SK-N-SH treated with all-trans-retinoic acid at 6 μM for 48 hours (cell line): ENCODE data around the gene PRICKLE1.

Experiments used
- ATAC-seq: fragments of 200-7000 bp; cut with Tn5 transposase; 3 replicates; pipeline ENCODE4 v1.9.1; 2020; ENCODE audit warnings: mild to moderate bottlenecking, moderate library complexity
- BACH2 ChIP-seq: fragments of 250-450 bp; sonication (Bioruptor Pico); IDR thresholded peaks from 2 replicates; pipeline ENCODE4 v1.9.0; 2021; ENCODE audit warnings: mild to moderate bottlenecking, borderline replicate concordance
- CREB5 ChIP-seq: fragments of 250-450 bp; sonication (Bioruptor Pico); IDR thresholded peaks from 2 replicates; pipeline ENCODE4 v1.5.1; 2020; ENCODE audit warnings: low read depth, mild to moderate bottlenecking, moderate library complexity
- CSDC2 ChIP-seq: fragments of 250-450 bp; sonication (Bioruptor Pico); IDR thresholded peaks from 2 replicates; pipeline ENCODE4 v1.5.0; 2020; ENCODE audit warnings: mild to moderate bottlenecking, moderate library complexity
- CSRNP3 ChIP-seq: fragments of 250-450 bp; sonication (Bioruptor Pico); IDR thresholded peaks from 2 replicates; pipeline ENCODE4 v1.5.1; 2021; ENCODE audit warnings: mild to moderate bottlenecking, moderate library complexity
- ESRRG ChIP-seq: fragments of 250-450 bp; sonication (Bioruptor Pico); IDR thresholded peaks from 2 replicates; pipeline ENCODE4 v1.6.1; 2021; ENCODE audit warnings: mild to moderate bottlenecking
- GLIS3 ChIP-seq: fragments of 250-450 bp; sonication (Bioruptor Pico); IDR thresholded peaks from 2 replicates; pipeline ENCODE4 v1.5.0; 2020; ENCODE audit warnings: mild to moderate bottlenecking, moderate library complexity
- ISL1 ChIP-seq: fragments of 250-450 bp; sonication (Bioruptor Pico); IDR thresholded peaks from 2 replicates; pipeline ENCODE4 v2.1.2; 2022; ENCODE audit warnings: mild to moderate bottlenecking, moderate library complexity
- OSR1 ChIP-seq: fragments of 250-450 bp; sonication (Bioruptor Pico); IDR thresholded peaks from 2 replicates; pipeline ENCODE4 v1.8.0; 2022; ENCODE audit warnings: moderate library complexity, mild to moderate bottlenecking, inconsistent platforms
- POU6F1 ChIP-seq: fragments of 250-450 bp; sonication (Bioruptor Pico); IDR thresholded peaks from 2 replicates; pipeline ENCODE4 v1.8.0; 2021; ENCODE audit warnings: low read depth, mild to moderate bottlenecking, moderate library complexity, borderline replicate concordance
- TCF4 ChIP-seq: fragments of 250-450 bp; sonication (Bioruptor Pico); IDR thresholded peaks from 2 replicates; pipeline ENCODE4 v1.8.0; 2021; ENCODE audit warnings: mild to moderate bottlenecking, moderate library complexity, borderline replicate concordance
- TOX ChIP-seq: fragments of 250-450 bp; sonication (Bioruptor Pico); IDR thresholded peaks from 2 replicates; pipeline ENCODE4 v1.8.0; 2021; ENCODE audit warnings: mild to moderate bottlenecking, moderate library complexity, borderline replicate concordance
- TSHZ2 ChIP-seq: fragments of 250-450 bp; sonication (Bioruptor Pico); IDR thresholded peaks from 2 replicates; pipeline ENCODE4 v1.5.0; 2020; ENCODE audit warnings: mild to moderate bottlenecking, moderate library complexity
- ZC3H10 ChIP-seq: fragments of 250-450 bp; sonication (Bioruptor Pico); IDR thresholded peaks from 2 replicates; pipeline ENCODE4 v1.5.1; 2021; ENCODE audit warnings: mild to moderate bottlenecking, moderate library complexity
- ZFP3 ChIP-seq: fragments of 250-450 bp; sonication (Bioruptor Pico); IDR thresholded peaks from 2 replicates; pipeline ENCODE4 v1.5.0; 2020; ENCODE audit warnings: mild to moderate bottlenecking, moderate library complexity
- ZFP30 ChIP-seq: fragments of 450-650 bp; formaldehyde crosslinking; IDR thresholded peaks from 2 replicates; pipeline ENCODE4 v1.5.0; 2022; ENCODE audit warnings: mild to moderate bottlenecking, moderate library complexity
- ZNF565 ChIP-seq: fragments of 450-650 bp; formaldehyde crosslinking; conservative IDR thresholded peaks from 2 replicates; pipeline ENCODE4 v1.5.0; 2020; ENCODE audit warnings: low read depth, mild to moderate bottlenecking, moderate library complexity
- ZNF70 ChIP-seq: fragments of 450-650 bp; formaldehyde crosslinking; IDR thresholded peaks from 2 replicates; pipeline ENCODE4 v1.5.0; 2020; ENCODE audit warnings: mild to moderate bottlenecking, moderate library complexity
- ZNF8 ChIP-seq: fragments of 450-650 bp; formaldehyde crosslinking; IDR thresholded peaks from 2 replicates; pipeline ENCODE4 v1.5.0; 2020; ENCODE audit warnings: mild to moderate bottlenecking, moderate library complexity

Gene PRICKLE1

GRCh38 chr12:42420395-42420794 lies 169.2 kb downstream of the PRICKLE1 start:
- TF ChIP-seq TOX (CRISPR knock-in tag) (no peak), ISL1 (no peak), BACH2 (no peak), CSRNP3 (no peak), CREB5 (no peak), ZNF70 (CRISPR knock-in tag) (no peak), ZFP3 (CRISPR knock-in tag) (no peak), ZFP30 (no peak), TSHZ2 (CRISPR knock-in tag) (no peak), GLIS3 (no peak), OSR1 (CRISPR knock-in tag) (no peak), ZC3H10 (CRISPR knock-in tag) (no peak), CSDC2 (no peak)
- no peak for ATAC-seq

- ATAC-seq, result no peak
These were observed 179.2 kb downstream of the PRICKLE1 start for GRCh38 chr12:42410340-42410739.

GRCh38 chr12:42409471-42409870 lies 180.1 kb downstream of the PRICKLE1 start:
- TF ChIP-seq ESRRG (CRISPR knock-in tag) (no peak), CSRNP3 (no peak), POU6F1 (CRISPR knock-in tag) (no peak), ZNF8 (CRISPR knock-in tag) (no peak), ZNF565 (CRISPR knock-in tag) (no peak), CSDC2 (no peak), ZC3H10 (CRISPR knock-in tag) (no peak), ZFP3 (CRISPR knock-in tag) (no peak), TCF4 (CRISPR knock-in tag) (no peak)
- no peak for ATAC-seq

More at GRCh38 chr12:42410340-42410739, 179.2 kb downstream of the PRICKLE1 start:
- TF ChIP-seq ISL1, result peak; percentile 66
- no peak for TF ChIP-seq ZNF70 (CRISPR knock-in tag)

GRCh38 chr12:42407306-42407705 lies 182.2 kb downstream of the PRICKLE1 start:
- TF ChIP-seq ZFP30, result no peak
- no peak for TF ChIP-seq CSRNP3
- no peak for TF ChIP-seq ISL1
- no peak for TF ChIP-seq POU6F1 (CRISPR knock-in tag)
- TF ChIP-seq, all 23 proteins: peak for 0
- ATAC-seq, result no peak
